Activated T-cell treated with anti-CD3 and anti-CD28 coated beads, Interleukin-2, amount 50 U/mL, for 72 hours (primary cell): ENCODE measurements around the gene ASTN1. TPM values are rescaled to one million over a fixed set of nuclear protein-coding genes. Genes with fewer than 3 reads are reported as not detected.

Source experiments
- ATAC-seq, 2 donors: fragments of 150-1000 bp; cut with Tn5 transposase; replicated peaks in 1 of 2; 2 replicates each; pipeline ENCODE4 v1.10.0; 2021; ENCODE audit warnings: moderate library complexity in 2 of 2, mild to moderate bottlenecking in 1 of 2
- DNase-seq, 2 donors: peaks; one replicate each; pipeline ENCODE4 v3.0.0; 2021 to 2022; ENCODE audit warnings: mixed read lengths in 1 of 2
- H3K27ac Mint-ChIP-seq: one replicate; pipeline ENCODE4 v1.8.0; 2022; ENCODE audit warnings: mild to moderate bottlenecking, moderate library complexity, mixed read lengths
- H3K27me3 Mint-ChIP-seq: one replicate; pipeline ENCODE4 v1.8.0; 2022; ENCODE audit warnings: low read depth, mixed read lengths
- H3K36me3 Mint-ChIP-seq, 2 donors: one replicate each; pipeline ENCODE4 v1.8.0; 2022; ENCODE audit warnings: mixed read lengths in 2 of 2, mild to moderate bottlenecking in 1 of 2; ENCODE audit not compliant: insufficient read depth in 2 of 2
- H3K4me1 Mint-ChIP-seq: one replicate; pipeline ENCODE4 v1.8.0; 2022; ENCODE audit warnings: low read depth, mixed read lengths
- H3K4me3 Mint-ChIP-seq, 2 donors: one replicate each; pipeline ENCODE4 v1.8.0; 2022; ENCODE audit warnings: mild to moderate bottlenecking in 2 of 2, mixed read lengths in 2 of 2, moderate library complexity in 2 of 2
- H3K9me3 Mint-ChIP-seq, 2 donors: one replicate each; pipeline ENCODE4 v1.8.0; 2022; ENCODE audit warnings: mixed read lengths in 2 of 2
- total RNA-seq, 2 donors: library from RNA; stranded (reverse); gene quantifications; one replicate each; pipeline ENCODE4 v1.2.3, GENCODE V29; 2022

The ASTN1 gene
- total RNA-seq, 2 donors from 2014 or later = not detected

- H3K36me3 Mint-ChIP-seq = no peaks in the 10 kb centered on the region
- peaks cover 0 to 3% of the 10 kb centered on the region in 2 donors for H3K9me3 Mint-ChIP-seq
- DNase-seq = no peak
- H3K4me3 Mint-ChIP-seq = no peak overlapping the region
- ATAC-seq = no peak
- no peak overlapping the region for H3K27ac Mint-ChIP-seq
- H3K4me1 Mint-ChIP-seq = no peaks in the 10 kb centered on the region
- H3K27me3 Mint-ChIP-seq = no peaks in the 10 kb centered on the region
Observed at GRCh38 chr1:176964687-176965086, 199.8 kb downstream of the ASTN1 start.

- DNase-seq (no peak), ATAC-seq (no peak)
- no peak overlapping the region for H3K27ac Mint-ChIP-seq
- H3K4me3 Mint-ChIP-seq = no peak overlapping the region
- no peaks in the 10 kb centered on the region for H3K36me3 Mint-ChIP-seq
- no peaks in the 10 kb centered on the region for H3K4me1 Mint-ChIP-seq
- peaks cover 0 to 3% of the 10 kb centered on the region in 2 donors for H3K9me3 Mint-ChIP-seq
- no peaks in the 10 kb centered on the region for H3K27me3 Mint-ChIP-seq
Observed at GRCh38 chr1:176963181-176963580, 201.3 kb downstream of the ASTN1 start.

GRCh38 chr1:176961678-176962077 is 202.8 kb downstream of the ASTN1 start:
- Mint-ChIP-seq H3K4me3 (no peak overlapping the region), H3K27ac (no peak overlapping the region), H3K4me1 (no peaks in the 10 kb centered on the region), H3K9me3 (peaks cover 0 to 3% of the 10 kb centered on the region in 2 donors), H3K36me3 (no peaks in the 10 kb centered on the region), H3K27me3 (no peaks in the 10 kb centered on the region)
- no peak for ATAC-seq
- DNase-seq = no peak

GRCh38 chr1:176959191-176959820 is 205.2 kb downstream of the ASTN1 start:
- no peak for ATAC-seq
- Mint-ChIP-seq H3K27me3 (no peaks in the 10 kb centered on the region), H3K27ac (no peak overlapping the region), H3K36me3 (no peaks in the 10 kb centered on the region), H3K4me1 (no peaks in the 10 kb centered on the region), H3K4me3 (no peak overlapping the region), H3K9me3 (peaks cover 0 to 2% of the 10 kb centered on the region in 2 donors)
- no peak for DNase-seq

- Mint-ChIP-seq H3K27ac (no peak overlapping the region), H3K9me3 (no peaks in the 10 kb centered on the region), H3K36me3 (no peaks in the 10 kb centered on the region), H3K4me3 (no peak overlapping the region), H3K4me1 (no peaks in the 10 kb centered on the region), H3K27me3 (no peaks in the 10 kb centered on the region)
- DNase-seq (no peak), ATAC-seq (no peak)
Observed at GRCh38 chr1:176957603-176958002, 206.9 kb downstream of the ASTN1 start.

GRCh38 chr1:176954242-176954641 is 210.3 kb downstream of the ASTN1 start:
- Mint-ChIP-seq H3K27me3 (no peaks in the 10 kb centered on the region), H3K27ac (no peak overlapping the region), H3K4me3 (no peak overlapping the region), H3K9me3 (no peaks in the 10 kb centered on the region), H3K4me1 (no peaks in the 10 kb centered on the region), H3K36me3 (no peaks in the 10 kb centered on the region)
- DNase-seq = no peak
- no peak for ATAC-seq

- no peaks in the 10 kb centered on the region for H3K36me3 Mint-ChIP-seq
- H3K27me3 Mint-ChIP-seq = no peaks in the 10 kb centered on the region
- no peak for DNase-seq
- no peak overlapping the region for H3K4me3 Mint-ChIP-seq
- ATAC-seq = no peak
- no peak overlapping the region for H3K27ac Mint-ChIP-seq
- H3K9me3 Mint-ChIP-seq = no peaks in the 10 kb centered on the region
- H3K4me1 Mint-ChIP-seq = no peaks in the 10 kb centered on the region
Observed at GRCh38 chr1:176950736-176951324, 213.7 kb downstream of the ASTN1 start.

GRCh38 chr1:176949033-176949662 is 215.4 kb downstream of the ASTN1 start:
- H3K9me3 Mint-ChIP-seq = no peaks in the 10 kb centered on the region
- DNase-seq (peak; percentile 14 to 17), ATAC-seq (no peak)
- no peaks in the 10 kb centered on the region for H3K27me3 Mint-ChIP-seq
- no peak overlapping the region for H3K27ac Mint-ChIP-seq
- H3K4me1 Mint-ChIP-seq = no peaks in the 10 kb centered on the region
- H3K4me3 Mint-ChIP-seq = no peak overlapping the region
- no peaks in the 10 kb centered on the region for H3K36me3 Mint-ChIP-seq

- Mint-ChIP-seq H3K4me1 (no peaks in the 10 kb centered on the region), H3K27me3 (no peaks in the 10 kb centered on the region), H3K36me3 (no peaks in the 10 kb centered on the region), H3K9me3 (peaks cover 2 to 6% of the 10 kb centered on the region in 2 donors), H3K27ac (no peak overlapping the region), H3K4me3 (no peak overlapping the region)
- DNase-seq = no peak
- ATAC-seq = no peak
Observed at GRCh38 chr1:176944606-176945005, 219.9 kb downstream of the ASTN1 start.

GRCh38 chr1:176943783-176944182 is 220.7 kb downstream of the ASTN1 start:
- Mint-ChIP-seq H3K4me1 (no peaks in the 10 kb centered on the region), H3K27me3 (no peaks in the 10 kb centered on the region), H3K27ac (no peak overlapping the region), H3K4me3 (no peak overlapping the region), H3K9me3 (peaks cover 2 to 7% of the 10 kb centered on the region in 2 donors), H3K36me3 (no peaks in the 10 kb centered on the region)
- ATAC-seq (no peak), DNase-seq (no peak)

- H3K36me3 Mint-ChIP-seq = no peaks in the 10 kb centered on the region
- peaks cover 2 to 7% of the 10 kb centered on the region in 2 donors for H3K9me3 Mint-ChIP-seq
- no peak for DNase-seq
Observed at GRCh38 chr1:176942346-176942745, 222.2 kb downstream of the ASTN1 start.

GRCh38 chr1:176939993-176940392 is 224.5 kb downstream of the ASTN1 start:
- Mint-ChIP-seq H3K4me1 (no peaks in the 10 kb centered on the region), H3K36me3 (no peaks in the 10 kb centered on the region), H3K27me3 (no peaks in the 10 kb centered on the region), H3K27ac (no peak overlapping the region), H3K9me3 (peaks cover 2 to 7% of the 10 kb centered on the region in 2 donors), H3K4me3 (no peak overlapping the region)
- no peak for ATAC-seq
- no peak for DNase-seq

More at GRCh38 chr1:176942346-176942745, 222.2 kb downstream of the ASTN1 start:
- H3K4me3 Mint-ChIP-seq = no peak overlapping the region
- H3K27ac Mint-ChIP-seq = no peak overlapping the region
- no peak for ATAC-seq
- H3K27me3 Mint-ChIP-seq = no peaks in the 10 kb centered on the region
- no peaks in the 10 kb centered on the region for H3K4me1 Mint-ChIP-seq

- H3K4me3 Mint-ChIP-seq = no peak overlapping the region
- DNase-seq (no peak), ATAC-seq (no peak)
- H3K27me3 Mint-ChIP-seq = no peaks in the 10 kb centered on the region
- H3K36me3 Mint-ChIP-seq = no peaks in the 10 kb centered on the region
- peaks cover 2 to 7% of the 10 kb centered on the region in 2 donors for H3K9me3 Mint-ChIP-seq
- no peak overlapping the region for H3K27ac Mint-ChIP-seq
- no peaks in the 10 kb centered on the region for H3K4me1 Mint-ChIP-seq
Observed at GRCh38 chr1:176938375-176938774, 226.1 kb downstream of the ASTN1 start.
